AML-193 (cell line): Measurements from ENCODE around the gene DNAJC10.
"Not testable (repeated sequence)": the region's sequence is repeated elsewhere in the genome, so short reads cannot be mapped to it uniquely, and the experiment has no call there.

Source experiments
- DNase-seq, 2 experiments: peaks; one replicate each; lab custom pipeline; 2025; lab: John Stamatoyannopoulos, UW

The DNAJC10 gene, protein sequence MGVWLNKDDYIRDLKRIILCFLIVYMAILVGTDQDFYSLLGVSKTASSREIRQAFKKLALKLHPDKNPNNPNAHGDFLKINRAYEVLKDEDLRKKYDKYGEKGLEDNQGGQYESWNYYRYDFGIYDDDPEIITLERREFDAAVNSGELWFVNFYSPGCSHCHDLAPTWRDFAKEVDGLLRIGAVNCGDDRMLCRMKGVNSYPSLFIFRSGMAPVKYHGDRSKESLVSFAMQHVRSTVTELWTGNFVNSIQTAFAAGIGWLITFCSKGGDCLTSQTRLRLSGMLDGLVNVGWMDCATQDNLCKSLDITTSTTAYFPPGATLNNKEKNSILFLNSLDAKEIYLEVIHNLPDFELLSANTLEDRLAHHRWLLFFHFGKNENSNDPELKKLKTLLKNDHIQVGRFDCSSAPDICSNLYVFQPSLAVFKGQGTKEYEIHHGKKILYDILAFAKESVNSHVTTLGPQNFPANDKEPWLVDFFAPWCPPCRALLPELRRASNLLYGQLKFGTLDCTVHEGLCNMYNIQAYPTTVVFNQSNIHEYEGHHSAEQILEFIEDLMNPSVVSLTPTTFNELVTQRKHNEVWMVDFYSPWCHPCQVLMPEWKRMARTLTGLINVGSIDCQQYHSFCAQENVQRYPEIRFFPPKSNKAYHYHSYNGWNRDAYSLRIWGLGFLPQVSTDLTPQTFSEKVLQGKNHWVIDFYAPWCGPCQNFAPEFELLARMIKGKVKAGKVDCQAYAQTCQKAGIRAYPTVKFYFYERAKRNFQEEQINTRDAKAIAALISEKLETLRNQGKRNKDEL

DNA sequence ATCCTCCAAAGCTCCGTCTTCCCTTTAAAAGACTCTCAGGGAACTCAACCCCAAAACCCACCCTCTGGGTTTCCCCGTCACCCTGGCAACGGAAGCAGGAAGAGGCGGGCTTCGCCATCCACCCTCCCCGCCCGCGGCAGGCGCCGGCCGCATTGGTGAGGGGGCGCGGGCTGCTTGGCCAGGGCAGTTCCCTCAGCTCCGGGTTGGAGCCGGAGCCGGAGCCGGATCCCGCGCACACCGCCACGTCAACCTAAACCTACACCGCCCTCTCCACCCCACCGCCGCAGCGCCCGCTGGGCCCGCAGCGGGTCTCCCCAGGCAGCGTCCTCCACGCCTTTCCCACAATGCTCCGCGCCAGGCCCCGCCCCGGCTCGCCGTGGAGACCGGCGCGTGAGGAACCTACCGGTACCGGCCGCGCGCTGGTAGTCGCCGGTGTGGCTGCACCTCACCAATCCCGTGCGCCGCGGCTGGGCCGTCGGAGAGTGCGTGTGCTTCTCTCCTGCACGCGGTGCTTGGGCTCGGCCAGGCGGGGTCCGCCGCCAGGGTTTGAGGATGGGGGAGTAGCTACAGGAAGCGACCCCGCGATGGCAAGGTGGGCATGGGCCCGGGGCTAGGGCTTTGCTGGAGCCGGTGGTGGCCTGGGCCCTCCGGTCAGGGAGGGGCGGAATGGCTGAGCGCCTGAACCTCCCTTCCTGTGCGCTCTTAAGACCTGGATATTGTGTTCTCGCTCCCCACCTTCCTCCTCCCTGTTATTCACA is at the start of gene DNAJC10:
DNAJC10 (plus strand) TSS at position 366 of the 758 bp plus-strand sequence. CDS start 1,830 bp downstream, outside the sequence.
- peak; percentile 76 to 79 for DNase-seq

GRCh38 chr2:182666674-182667314 is 49.3 kb upstream of the DNAJC10 start:
- DNase-seq = peak; percentile 20 to 52

DNA sequence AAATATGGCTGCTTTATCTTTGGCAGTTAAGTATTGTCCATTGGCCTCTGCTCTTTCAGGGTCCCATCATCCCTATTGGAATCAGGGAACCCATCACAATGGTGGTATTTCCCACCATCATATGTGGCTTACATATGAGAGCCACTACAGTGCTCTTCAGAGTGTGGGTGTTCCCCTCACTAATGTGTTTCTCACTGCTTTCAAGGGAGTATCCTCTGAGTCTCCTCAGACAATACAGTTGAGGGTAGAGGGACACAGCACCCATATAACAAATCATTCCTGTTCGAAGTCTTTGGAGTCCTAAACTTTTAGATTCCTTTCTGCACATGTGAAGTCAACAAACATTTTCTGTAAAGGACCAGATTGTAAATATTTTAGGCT is 48.8 kb upstream of the DNAJC10 start:
- DNase-seq = no peak

GRCh38 chr2:182668671-182669070 is 47.4 kb upstream of the DNAJC10 start:
- DNase-seq = no peak

DNA sequence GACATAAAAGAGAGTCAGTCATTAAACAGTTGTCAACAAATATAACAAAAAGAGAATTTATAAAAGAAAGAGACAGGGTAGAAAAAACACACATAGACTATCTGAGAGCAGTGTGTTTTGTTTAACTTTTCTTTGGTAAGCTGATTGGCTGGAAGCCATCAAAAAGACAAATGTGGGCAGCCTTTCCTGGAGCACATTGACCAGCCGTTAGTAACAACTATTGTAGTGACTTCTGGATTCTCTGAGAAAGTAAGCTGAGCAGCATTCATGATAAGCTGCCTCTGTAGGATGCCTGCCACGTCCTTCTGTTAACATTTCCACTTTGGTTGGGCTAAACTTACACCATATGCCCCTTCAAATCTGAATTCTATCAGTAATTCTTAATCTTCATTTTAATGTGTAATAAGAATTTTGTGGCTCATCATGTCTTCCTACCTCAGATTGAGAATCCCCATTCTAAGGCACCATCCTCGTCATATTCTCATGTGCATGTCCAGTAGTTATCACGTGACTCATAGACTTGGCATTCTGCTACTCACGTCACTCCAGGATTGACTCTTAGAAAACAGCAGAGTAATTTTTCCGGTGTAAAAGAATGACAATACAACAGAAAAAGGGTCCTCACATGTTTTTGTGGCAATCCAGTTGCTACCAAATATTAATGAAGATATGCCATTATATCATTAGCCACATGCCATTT is 43.4 kb upstream of the DNAJC10 start:
- no peak for DNase-seq

GRCh38 chr2:182680837-182681236 is 35.2 kb upstream of the DNAJC10 start:
- DNase-seq = no peak

DNA sequence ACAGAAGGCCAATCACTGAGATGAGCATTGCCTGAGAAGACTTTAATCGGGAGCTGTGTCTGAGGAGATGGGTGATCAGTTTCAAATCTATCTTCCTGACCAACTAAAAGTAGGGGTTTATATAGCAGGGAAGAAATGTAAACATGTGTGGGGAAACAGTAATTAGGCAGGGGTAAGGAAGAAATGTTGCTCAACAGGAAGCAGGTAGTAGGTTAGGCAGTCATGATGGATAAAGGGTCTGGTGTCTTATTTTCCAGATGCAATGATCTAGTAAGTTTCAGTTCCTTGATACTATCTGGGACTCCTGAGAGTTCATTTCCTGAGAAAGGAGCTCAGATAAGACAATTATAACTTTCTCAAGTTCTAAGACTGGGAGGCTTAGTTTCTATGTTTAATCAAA is 33.8 kb upstream of the DNAJC10 start:
- no peak for DNase-seq

GRCh38 chr2:182685559-182685958 is 30.5 kb upstream of the DNAJC10 start:
- DNase-seq = no peak

- DNase-seq = not testable (repeated sequence)
Measured at GRCh38 chr2:182686763-182687162, 29.3 kb upstream of the DNAJC10 start.

DNA sequence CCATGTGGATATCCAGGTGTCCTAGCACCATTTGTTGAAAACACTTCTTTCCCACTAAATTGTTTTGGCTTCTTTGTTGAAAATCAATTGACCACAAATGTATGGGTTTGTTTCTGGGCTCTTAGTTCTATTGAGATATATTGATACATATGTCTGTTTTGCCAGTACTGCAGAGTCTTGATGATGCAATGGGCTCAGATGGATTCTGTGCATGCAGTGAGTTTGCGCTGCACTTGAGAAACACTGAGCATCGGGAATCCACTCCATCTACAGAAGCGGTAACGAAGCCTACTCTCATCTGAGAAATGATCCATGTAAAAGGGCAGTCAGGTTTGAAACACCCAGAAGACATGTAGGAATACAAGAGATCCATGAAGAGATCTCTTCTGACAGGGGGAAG is 21.9 kb upstream of the DNAJC10 start:
- no peak for DNase-seq

DNA sequence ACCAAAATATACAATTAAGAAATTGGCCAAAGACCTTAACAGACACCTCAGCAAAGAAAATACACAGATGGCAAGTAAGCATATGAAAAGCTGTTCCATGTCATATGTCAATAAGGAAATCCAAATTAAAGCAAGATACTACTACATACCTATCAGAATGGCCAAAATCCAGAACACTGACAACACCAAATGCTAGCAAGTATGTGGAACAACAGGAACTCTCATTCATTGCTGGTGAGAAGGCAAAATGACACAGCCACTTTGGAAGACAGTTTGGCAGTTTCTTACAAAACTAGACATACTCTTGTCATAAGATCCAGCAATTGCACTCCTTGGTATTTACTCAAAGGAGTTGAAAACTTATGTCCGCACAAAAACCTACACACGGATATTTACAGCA is 20.3 kb upstream of the DNAJC10 start:
- no peak for DNase-seq

DNA sequence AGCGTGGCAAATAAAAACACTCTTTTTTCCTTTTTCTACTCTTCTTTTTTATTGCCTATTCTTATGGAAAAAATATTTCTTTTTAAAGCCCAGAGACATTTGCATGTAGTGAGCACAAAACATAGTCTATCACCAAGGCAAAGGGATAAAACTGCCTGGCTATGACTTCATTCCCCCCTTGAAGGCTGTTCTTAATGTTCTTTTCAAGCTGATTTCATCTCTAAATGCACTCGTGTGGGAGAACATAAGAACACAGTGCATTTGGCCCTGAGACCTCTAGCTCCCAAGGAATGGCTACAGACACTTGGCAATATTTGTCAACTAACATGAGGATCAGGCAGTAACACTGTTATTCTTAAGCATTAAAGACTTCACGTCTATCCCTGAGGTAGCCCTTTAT is 17.4 kb upstream of the DNAJC10 start:
- no peak for DNase-seq

- peak; percentile 6 for DNase-seq
Measured at GRCh38 chr2:182705761-182706160, 10.3 kb upstream of the DNAJC10 start.

DNA sequence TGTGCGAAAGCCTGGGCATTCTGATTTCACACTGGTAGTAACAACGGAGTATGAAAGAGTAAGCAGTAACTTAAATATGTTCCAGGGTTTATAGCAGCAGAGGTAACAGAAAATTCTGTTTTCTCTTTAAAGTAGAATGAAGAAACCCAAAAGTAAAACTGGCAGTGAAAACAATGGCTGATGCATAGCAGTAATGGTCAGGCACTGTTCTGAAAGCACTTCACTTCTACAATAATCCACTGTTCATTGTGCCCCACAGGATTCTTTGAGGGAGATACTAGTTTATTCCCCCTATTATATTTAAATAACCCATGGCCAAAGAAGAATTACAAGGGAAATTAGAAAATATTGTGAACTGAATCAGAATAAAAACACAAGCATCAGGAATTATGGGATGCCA is 9.3 kb upstream of the DNAJC10 start:
- DNase-seq = no peak

GRCh38 chr2:182713601-182714000 is 2.5 kb upstream of the DNAJC10 start:
- peak; percentile 95 for DNase-seq

DNA sequence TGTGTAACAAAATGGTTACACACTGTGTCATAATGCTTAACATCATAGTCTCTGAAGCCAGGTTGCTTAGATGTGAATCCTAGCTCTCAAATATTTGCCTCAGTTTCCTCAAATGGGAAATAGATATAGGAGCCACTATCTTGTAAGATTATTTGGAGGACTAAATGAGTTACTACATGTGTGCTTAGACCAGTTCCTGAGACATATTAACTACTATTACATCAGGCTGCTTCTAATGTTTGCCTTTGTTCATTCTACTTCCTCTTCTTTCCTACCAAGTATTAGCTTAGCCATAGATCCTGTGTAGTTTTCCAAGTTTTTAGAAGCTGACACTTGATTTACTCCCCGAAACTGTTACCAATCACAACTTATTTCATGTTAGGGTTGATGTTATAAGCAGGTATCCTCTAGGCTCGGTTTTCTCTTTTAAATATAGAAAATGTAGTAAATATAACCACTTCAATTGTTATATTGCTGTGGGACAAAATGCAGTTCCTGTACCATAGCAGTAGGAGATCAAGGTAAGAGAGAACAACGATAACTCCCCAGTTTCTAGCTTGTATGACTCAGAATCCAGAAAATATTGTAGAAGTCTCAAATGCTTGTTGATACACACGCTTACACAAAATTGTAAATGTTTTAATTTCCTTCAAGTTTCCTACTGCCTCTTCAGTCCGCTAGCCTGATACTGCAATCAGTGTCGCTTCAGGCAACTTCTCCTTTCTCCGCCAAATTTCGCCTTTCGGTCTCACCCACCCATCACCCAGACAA is 751 bp upstream of the DNAJC10 start:
- DNase-seq = peak; percentile 51 to 63

- no peak for DNase-seq
Measured at GRCh38 chr2:182716650-182716979, 558 bp downstream of the DNAJC10 start.

GRCh38 chr2:182717416-182717815 is 1.4 kb downstream of the DNAJC10 start:
- peak; percentile 23 to 42 for DNase-seq

DNA sequence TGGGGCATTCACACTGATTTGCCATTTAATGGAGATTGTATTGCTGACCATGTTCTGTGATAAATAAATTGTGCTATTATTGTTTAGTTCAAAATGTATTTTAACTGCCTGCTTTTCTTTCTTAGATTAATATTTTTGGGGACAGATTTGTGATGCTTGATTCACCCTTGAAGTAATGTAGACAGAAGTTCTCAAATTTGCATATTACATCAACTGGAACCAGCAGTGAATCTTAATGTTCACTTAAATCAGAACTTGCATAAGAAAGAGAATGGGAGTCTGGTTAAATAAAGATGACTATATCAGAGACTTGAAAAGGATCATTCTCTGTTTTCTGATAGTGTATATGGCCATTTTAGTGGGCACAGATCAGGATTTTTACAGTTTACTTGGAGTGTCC is 1.8 kb downstream of the DNAJC10 start:
- DNase-seq = no peak

DNA sequence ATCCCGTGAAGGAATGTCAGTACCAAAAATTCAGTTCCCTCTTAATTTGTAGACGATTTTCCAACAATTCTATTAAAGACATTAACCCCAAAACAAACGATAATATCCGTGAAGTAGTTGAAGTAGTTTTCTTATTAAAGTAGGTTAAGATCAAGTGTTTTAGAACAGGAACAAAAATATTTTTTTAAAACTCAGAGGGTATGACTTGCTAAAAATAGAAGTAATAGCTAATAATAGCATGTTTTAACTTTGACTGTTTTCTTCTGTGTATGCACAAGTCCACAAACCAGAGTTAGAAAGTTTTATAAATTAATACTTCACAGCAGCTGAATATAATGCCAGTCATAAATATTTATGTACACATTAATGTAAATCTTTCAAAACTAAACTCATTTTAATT is 2.4 kb downstream of the DNAJC10 start:
- DNase-seq = no peak

- not testable (repeated sequence) for DNase-seq
Measured at GRCh38 chr2:182719116-182719515, 3.1 kb downstream of the DNAJC10 start.
